ENCODE results near the gene CD44.

DNA sequence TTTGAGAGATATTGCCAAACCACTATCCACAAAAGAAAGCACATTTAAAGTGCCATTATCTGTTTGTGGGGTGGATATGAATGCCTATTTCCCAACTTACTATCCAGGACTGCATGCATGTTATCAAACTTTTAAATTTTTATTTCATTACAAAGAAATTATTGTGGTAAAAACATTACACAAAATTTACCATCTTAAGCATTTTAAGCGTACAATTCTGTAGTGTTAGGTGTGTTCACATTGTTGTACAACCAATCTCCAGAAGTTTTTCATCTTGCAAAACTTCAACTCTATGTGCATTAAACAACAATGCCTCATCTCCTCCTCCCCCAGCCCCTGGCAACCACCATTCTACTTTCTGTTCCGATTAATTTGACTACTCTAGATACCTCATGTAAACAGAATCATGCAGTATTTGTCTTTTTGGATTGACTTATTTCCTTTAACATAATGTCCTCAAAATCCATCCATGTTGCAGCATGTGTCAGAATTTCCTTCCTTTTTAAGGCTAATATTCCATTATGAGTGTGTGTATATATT is 17.6 kb upstream of the CD44 start:
- TF ChIP-seq EZH2 (IDR thresholded peaks at IDR 0.05): no peak
- TF ChIP-seq POLR2AphosphoS5 (IDR thresholded peaks at IDR 0.05; ENCODE audit: borderline replicate concordance, low read depth, low read length): no peak
- TF ChIP-seq FOXP2 (optimal IDR thresholded peaks at IDR 0.05; ENCODE audit: control extremely low read depth, extremely low read length, insufficient read depth): no peak

All from SK-N-MC (cell line).